Measurements from ENCODE around the gene C12orf56.

GRCh38 chr12:64269161-64269560 is 121.4 kb downstream of the C12orf56 start:
- TF ChIP-seq CTCF (IDR thresholded peaks at IDR 0.05) (no peak), POLR2AphosphoS5 (IDR thresholded peaks at IDR 0.05) (no peak), POLR2A (IDR thresholded peaks at IDR 0.05) (no peak), EP300 (IDR thresholded peaks at IDR 0.05) (no peak)

All from stomach (tissue), 4 donors.